Mesenchymal stem cell (in vitro differentiated cells and primary cell): Measurements from ENCODE around the gene RNF152.
A peak's percentile ranks its signal among the peaks of the same experiment; 100 is the strongest.

Experiments used
- DNase-seq: peaks from one replicate; pipeline ENCODE4 v3.0.0-alpha.2; 2013
- H2AFZ ChIP-seq: one replicate; pipeline ENCODE4 v1.6.1; 2013; ENCODE audit warnings: low read depth, mild to moderate bottlenecking, control low read depth, inconsistent platforms, low read length, moderate library complexity
- H2AK5ac ChIP-seq: 2 replicates; pipeline ENCODE4 v1.6.1; 2013; ENCODE audit warnings: low read length, moderate library complexity, mild to moderate bottlenecking, inconsistent platforms; ENCODE audit not compliant: severe bottlenecking
- H2BK120ac ChIP-seq: one replicate; pipeline ENCODE4 v1.6.1; 2013; ENCODE audit warnings: low read depth, mild to moderate bottlenecking, inconsistent platforms, low read length, moderate library complexity
- H2BK12ac ChIP-seq, 2 experiments: one replicate each; pipeline ENCODE4 v1.6.1; 2013; ENCODE audit warnings: inconsistent platforms in 2 of 2, low read length in 2 of 2, mild to moderate bottlenecking in 2 of 2, moderate library complexity in 2 of 2, control low read depth in 1 of 2
- H2BK15ac ChIP-seq: one replicate; pipeline ENCODE4 v1.6.1; 2013; ENCODE audit warnings: mild to moderate bottlenecking, low read depth, inconsistent platforms; ENCODE audit not compliant: poor library complexity, severe bottlenecking
- H2BK5ac ChIP-seq: 2 replicates; pipeline ENCODE4 v1.6.1; 2013; ENCODE audit warnings: low read depth, mild to moderate bottlenecking, low read length, control low read depth, inconsistent platforms; ENCODE audit not compliant: poor library complexity, severe bottlenecking
- H3K14ac ChIP-seq, 2 experiments: one replicate each; pipeline ENCODE4 v1.6.1; 2013; ENCODE audit warnings: inconsistent platforms in 2 of 2, low read length in 2 of 2, control low read depth in 1 of 2, mild to moderate bottlenecking in 1 of 2, moderate library complexity in 1 of 2
- H3K18ac ChIP-seq, 2 experiments: one replicate each; pipeline ENCODE4 v1.6.1; 2013; ENCODE audit warnings: inconsistent platforms in 2 of 2, low read length in 2 of 2, control low read depth in 1 of 2, low read depth in 1 of 2, mild to moderate bottlenecking in 1 of 2
- H3K23ac ChIP-seq, 2 experiments: one replicate each; pipeline ENCODE4 v1.6.1; 2013; ENCODE audit warnings: inconsistent platforms in 2 of 2, low read length in 2 of 2, mild to moderate bottlenecking in 2 of 2, moderate library complexity in 2 of 2, control low read depth in 1 of 2
- H3K27ac ChIP-seq: 2 replicates; pipeline ENCODE4 v1.5.1; 2013; ENCODE audit warnings: mild to moderate bottlenecking, moderate library complexity, low read length, control low read depth, inconsistent platforms; ENCODE audit not compliant: poor library complexity, severe bottlenecking
- H3K27me3 ChIP-seq, 2 experiments: 2 replicates each; pipeline versions ENCODE4 v1.6.1 to v1.7.0; 2013; ENCODE audit warnings: low read length in 2 of 2, mild to moderate bottlenecking in 2 of 2, moderate library complexity in 2 of 2, control low read depth in 1 of 2, inconsistent platforms in 1 of 2; ENCODE audit not compliant: control insufficient read depth in 1 of 2, insufficient read depth in 1 of 2
- H3K36me3 ChIP-seq, 2 experiments: 2 replicates each; pipeline versions ENCODE4 v1.6.1 to v1.7.0; 2013; ENCODE audit warnings: low read length in 2 of 2, control low read depth in 1 of 2, inconsistent platforms in 1 of 2, low read depth in 1 of 2, mild to moderate bottlenecking in 1 of 2; ENCODE audit not compliant: insufficient read depth in 2 of 2, control insufficient read depth in 1 of 2
- H3K4ac ChIP-seq, 2 experiments: one replicate each; pipeline ENCODE4 v1.6.1; 2013; ENCODE audit warnings: inconsistent platforms in 2 of 2, low read length in 2 of 2, mild to moderate bottlenecking in 2 of 2, moderate library complexity in 2 of 2, control low read depth in 1 of 2, low read depth in 1 of 2
- H3K4me1 ChIP-seq: 2 replicates; pipeline ENCODE4 v1.6.1; 2013; ENCODE audit warnings: low read depth, low read length, control low read depth; ENCODE audit not compliant: control insufficient read depth, insufficient read depth
- H3K4me2 ChIP-seq: 2 replicates; pipeline ENCODE4 v1.6.1; 2013; ENCODE audit warnings: low read length, mild to moderate bottlenecking, inconsistent platforms; ENCODE audit not compliant: poor library complexity, severe bottlenecking
- H3K4me3 ChIP-seq, 2 experiments: 2 replicates each; pipeline versions ENCODE4 v1.5.1 to v1.7.0; 2013; ENCODE audit warnings: low read length in 2 of 2, mild to moderate bottlenecking in 2 of 2, control low read depth in 1 of 2, low read depth in 1 of 2; ENCODE audit not compliant: insufficient read depth in 1 of 2
- H3K79me1 ChIP-seq: replicated peaks from 2 replicates; pipeline ENCODE4 v1.6.1; 2013; ENCODE audit warnings: mild to moderate bottlenecking, control low read depth, low read length, inconsistent platforms; ENCODE audit not compliant: poor library complexity, severe bottlenecking
- H3K9ac ChIP-seq: 2 replicates; pipeline ENCODE4 v1.7.0; 2013; ENCODE audit warnings: mild to moderate bottlenecking, low read length, moderate library complexity
- H3K9me3 ChIP-seq: 2 replicates; pipeline ENCODE4 v1.7.0; 2013; ENCODE audit warnings: mild to moderate bottlenecking, low read length; ENCODE audit not compliant: control insufficient read depth
- H4K8ac ChIP-seq: one replicate; pipeline ENCODE4 v1.6.1; 2013; ENCODE audit warnings: inconsistent platforms, mild to moderate bottlenecking, low read length, moderate library complexity
- H4K91ac ChIP-seq: one replicate; pipeline ENCODE4 v1.6.1; 2013; ENCODE audit warnings: mild to moderate bottlenecking, low read length, inconsistent platforms
- WGBS: methylation state at CpG from one replicate; pipeline ENCODE4 v1.1.7; 2013; ENCODE audit warnings: mixed read lengths; 5-methylcytosine and 5-hydroxymethylcytosine counted together

RNF152 gene

DNA sequence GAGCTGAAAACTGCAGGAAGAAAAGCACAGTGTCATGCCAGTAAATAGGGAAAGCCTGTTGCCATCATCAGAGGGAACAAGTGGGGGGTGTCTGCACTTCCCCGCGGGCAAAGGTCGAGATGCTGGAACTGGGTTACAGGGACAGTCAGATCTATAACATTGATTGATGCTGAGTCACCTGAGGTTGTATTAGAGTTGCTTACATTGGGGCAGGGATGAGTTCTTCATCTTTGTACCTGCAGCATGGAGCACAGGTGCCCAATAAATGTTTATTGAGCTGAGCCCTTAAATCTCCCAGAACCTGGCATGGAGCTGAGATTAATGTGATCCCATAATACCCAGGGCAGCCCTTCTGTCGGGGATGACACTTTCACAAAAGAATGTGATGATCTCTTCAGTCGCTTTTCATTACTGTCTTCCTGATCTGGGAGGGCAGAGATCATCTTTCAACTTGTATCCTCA is 5.9 kb upstream of the RNF152 start:
- no peak for DNase-seq
- no peak overlapping the region for H3K9ac ChIP-seq
- no peaks in the 10 kb centered on the region for H3K36me3 ChIP-seq
- no peak overlapping the region for H2BK5ac ChIP-seq
- H2AFZ ChIP-seq = no peak overlapping the region
- H2AK5ac ChIP-seq = no peak overlapping the region
- no peaks in the 10 kb centered on the region for H3K9me3 ChIP-seq
- H3K27ac ChIP-seq = no peak overlapping the region
- H3K79me1 ChIP-seq = no peaks in the 10 kb centered on the region
- H3K4me3 ChIP-seq = no peak overlapping the region
- H2BK15ac ChIP-seq = no peak overlapping the region
- H3K18ac ChIP-seq = peak overlapping the region in 1 of 2 experiments; percentile 25
- no peak overlapping the region for H3K4ac ChIP-seq
- no peak overlapping the region for H2BK120ac ChIP-seq
- no peaks in the 10 kb centered on the region for H3K27me3 ChIP-seq
- 62% methylated on average over 5 of the region's 5 CpGs for WGBS
- H3K23ac ChIP-seq = no peak overlapping the region
- no peak overlapping the region for H3K14ac ChIP-seq
- no peak overlapping the region for H4K91ac ChIP-seq
- peaks cover 10% of the 10 kb centered on the region for H3K4me1 ChIP-seq
- H2BK12ac ChIP-seq = peak overlapping the region; percentile 13 to 67
- no peak overlapping the region for H4K8ac ChIP-seq
- no peak overlapping the region for H3K4me2 ChIP-seq

DNA sequence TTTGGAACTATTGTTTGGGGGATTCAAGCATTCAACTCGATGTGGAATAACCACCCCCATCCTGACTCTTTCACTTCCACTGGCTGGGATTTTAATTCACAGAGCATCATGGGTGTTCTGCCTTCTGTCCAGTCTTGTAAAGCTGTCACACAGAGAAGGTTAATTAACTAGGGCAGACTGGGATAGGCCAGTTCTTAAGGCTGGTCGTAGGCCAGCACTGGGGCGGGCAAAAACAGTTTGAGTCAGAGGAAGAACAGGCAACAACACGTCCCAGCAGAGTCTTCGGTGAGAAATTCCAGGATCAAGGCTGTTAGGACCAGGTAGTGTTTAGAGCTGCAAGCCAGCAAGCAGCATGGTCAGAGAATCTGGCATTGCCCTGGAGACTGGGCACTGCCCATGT is 4.0 kb upstream of the RNF152 start:
- Histone ChIP-seq H3K27ac (no peak overlapping the region), H2AFZ (peak overlapping the region; percentile 55), H2BK120ac (no peak overlapping the region), H3K4ac (no peak overlapping the region), H3K79me1 (no peaks in the 10 kb centered on the region), H3K4me2 (no peak overlapping the region), H3K27me3 (no peaks in the 10 kb centered on the region), H2BK15ac (no peak overlapping the region), H4K8ac (peak overlapping the region; percentile 45), H3K9ac (no peak overlapping the region), H4K91ac (no peak overlapping the region), H3K4me1 (peaks cover 16% of the 10 kb centered on the region), H3K14ac (no peak overlapping the region), H3K4me3 (no peak overlapping the region), H2BK5ac (no peak overlapping the region), H3K18ac (peak overlapping the region; percentile 15 to 82), H3K9me3 (no peaks in the 10 kb centered on the region), H3K36me3 (no peaks in the 10 kb centered on the region), H2BK12ac (peak overlapping the region; percentile 37 to 75), H3K23ac (no peak overlapping the region), H2AK5ac (no peak overlapping the region)
- DNase-seq = peak; percentile 91
- 7% methylated on average over 5 of the region's 5 CpGs for WGBS

DNA sequence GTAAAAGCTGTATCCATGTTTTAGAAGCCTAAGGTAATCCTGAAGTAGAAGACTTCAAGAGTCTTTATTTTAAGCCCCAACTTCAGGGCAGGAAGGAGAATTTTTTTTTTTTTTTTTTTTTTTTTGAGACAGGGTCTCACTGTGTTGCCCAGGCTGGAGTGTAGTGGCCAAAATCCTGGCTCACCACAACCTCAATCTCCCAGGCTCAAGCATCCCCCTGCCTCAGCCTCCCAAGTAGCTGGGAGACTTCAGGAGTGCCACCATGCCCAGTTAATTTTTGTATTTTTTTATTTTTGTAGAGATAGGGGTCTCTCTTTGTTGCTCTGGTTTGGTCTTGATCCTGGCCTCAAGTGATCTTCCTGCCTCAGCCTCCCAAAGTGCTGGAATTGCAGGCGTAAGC is 3.3 kb upstream of the RNF152 start:
- Histone ChIP-seq H3K27me3 (no peaks in the 10 kb centered on the region), H4K8ac (no peak overlapping the region), H3K4me2 (no peak overlapping the region), H3K14ac (no peak overlapping the region), H3K4me1 (peaks cover 16% of the 10 kb centered on the region), H3K9ac (no peak overlapping the region), H3K79me1 (no peaks in the 10 kb centered on the region), H4K91ac (no peak overlapping the region), H3K36me3 (no peaks in the 10 kb centered on the region), H2BK5ac (no peak overlapping the region), H2BK120ac (peak overlapping the region; percentile 74), H3K9me3 (no peaks in the 10 kb centered on the region), H3K27ac (no peak overlapping the region), H3K23ac (no peak overlapping the region), H2BK12ac (no peak overlapping the region), H3K4ac (no peak overlapping the region), H2AFZ (no peak overlapping the region), H2BK15ac (no peak overlapping the region), H3K18ac (no peak overlapping the region), H3K4me3 (no peak overlapping the region), H2AK5ac (no peak overlapping the region)
- DNase-seq = no peak
- WGBS = 80% methylated on average over 1 of the region's 1 CpG

DNA sequence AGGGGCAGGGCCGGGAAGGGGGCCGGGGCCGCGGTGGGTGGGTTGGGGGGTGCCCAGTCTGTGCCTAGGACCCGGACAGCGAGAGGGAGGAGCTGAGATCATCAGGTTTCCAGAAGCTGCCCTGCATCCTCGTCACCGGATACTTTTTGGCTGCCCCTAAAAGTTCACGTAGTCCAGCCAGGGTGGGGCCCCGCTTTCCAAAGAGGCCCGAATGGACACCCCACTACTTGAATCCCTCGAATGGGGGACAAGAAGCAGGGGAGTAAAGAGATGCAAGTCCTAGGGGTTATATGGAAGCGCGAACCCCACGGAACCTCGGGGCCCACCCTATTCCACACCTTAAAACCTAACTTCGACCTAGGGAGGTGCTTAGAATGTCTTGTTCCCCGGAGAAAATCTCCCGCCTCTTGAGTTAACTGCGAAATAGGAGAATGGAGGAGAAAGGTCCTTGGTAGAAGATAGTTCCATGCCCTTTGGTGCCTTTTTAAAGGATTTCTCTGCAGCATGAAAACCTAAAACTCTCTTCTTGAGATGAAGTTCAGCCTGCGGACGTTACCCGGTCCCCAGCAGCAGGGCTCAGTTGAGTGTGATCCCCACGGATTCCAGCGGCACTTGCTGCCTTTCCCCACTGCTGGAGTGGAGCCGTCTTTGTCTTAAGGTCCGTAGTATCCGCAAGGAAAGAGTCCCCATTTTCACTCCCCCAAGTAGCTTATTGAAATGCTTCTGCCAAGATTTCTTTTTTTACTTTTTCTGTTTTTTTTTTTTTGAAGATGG is 2.1 kb upstream of the RNF152 start:
- Histone ChIP-seq H2BK12ac (peak overlapping the region in 1 of 2 experiments; percentile 59), H3K9me3 (no peaks in the 10 kb centered on the region), H3K4ac (peak overlapping the region in 1 of 2 experiments; percentile 19), H2BK5ac (no peak overlapping the region), H3K36me3 (no peaks in the 10 kb centered on the region), H4K8ac (peak overlapping the region; percentile 60), H3K79me1 (no peaks in the 10 kb centered on the region), H3K4me2 (peak overlapping the region; percentile 100), H3K9ac (peak overlapping the region; percentile 79), H4K91ac (peak overlapping the region; percentile 91), H3K18ac (peak overlapping the region; percentile 76 to 93), H3K4me1 (peaks cover 16% of the 10 kb centered on the region), H3K27ac (no peak overlapping the region), H2BK15ac (no peak overlapping the region), H3K14ac (no peak overlapping the region), H2AK5ac (no peak overlapping the region), H3K23ac (no peak overlapping the region), H2BK120ac (no peak overlapping the region), H3K27me3 (no peaks in the 10 kb centered on the region), H2AFZ (peak overlapping the region; percentile 48), H3K4me3 (peak overlapping the region; percentile 71 to 87)
- no peak for DNase-seq
- 35% methylated on average over 19 of the region's 28 CpGs for WGBS
